ENCODE data around the gene PSMB11.

GRCh38 chr14:23060536-23061260, 18.7 kb downstream of the PSMB11 start:
- TF ChIP-seq POLR2A (IDR thresholded peaks at IDR 0.05) (no peak), CTCF (IDR thresholded peaks at IDR 0.05) (no peak)

Data from uterus (tissue), 2 donors.